Kasumi-1 (cell line): ENCODE data around the gene DSCAML1.

ENCODE experiments used
- DNase-seq, 2 experiments: peaks; one replicate each; lab custom pipeline; 2025; lab: John Stamatoyannopoulos, UW

Gene DSCAML1

DNA sequence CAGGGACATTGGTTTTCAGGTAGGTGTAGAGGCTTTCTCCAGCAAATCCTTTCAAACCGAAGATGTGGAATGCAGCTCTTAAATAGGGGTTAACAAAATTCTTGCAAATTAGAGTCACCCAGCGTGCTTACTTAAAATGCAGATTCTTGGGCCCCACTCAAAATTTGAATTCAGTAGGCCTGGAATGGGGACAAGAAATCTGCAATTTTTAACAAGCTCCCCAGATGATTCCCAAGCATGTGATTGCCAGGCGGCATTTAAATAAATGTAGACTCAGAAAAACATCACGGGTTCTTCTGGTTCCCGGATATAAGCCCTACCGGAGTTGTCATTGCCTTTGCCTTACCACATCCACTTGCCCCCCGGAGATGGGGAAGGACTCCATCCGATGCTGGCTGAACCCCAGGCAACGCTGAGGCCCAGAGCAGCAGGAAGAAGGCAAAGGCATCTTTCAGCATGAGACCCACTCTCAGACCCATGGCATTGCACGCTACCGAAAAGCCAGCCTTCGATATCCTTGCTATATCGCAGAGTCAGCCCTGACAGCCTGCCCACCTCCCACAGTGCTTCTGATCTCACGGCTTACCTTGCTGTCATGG is 134.2 kb downstream of the DSCAML1 start:
- DNase-seq: no peak

DNA sequence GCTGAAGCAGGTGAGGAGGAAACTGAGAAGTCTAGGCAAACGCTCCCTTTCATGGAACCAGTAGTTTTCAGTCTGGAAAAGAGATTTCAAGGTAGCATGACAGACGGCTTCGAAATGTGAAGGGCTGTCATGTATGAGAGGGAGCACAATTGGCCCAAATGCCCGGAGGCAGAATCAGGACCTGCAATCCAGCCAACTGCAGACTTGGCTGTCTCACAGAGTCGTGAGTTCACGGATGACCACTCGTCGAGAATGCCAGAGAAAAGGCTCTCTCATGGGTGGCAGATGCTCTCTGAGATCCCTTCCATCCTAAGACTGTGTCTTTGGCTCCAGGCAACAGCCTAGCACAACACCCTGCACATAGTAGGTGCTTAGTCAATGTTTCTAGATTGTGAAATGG is 134.8 kb downstream of the DSCAML1 start:
- DNase-seq: no peak

DNA sequence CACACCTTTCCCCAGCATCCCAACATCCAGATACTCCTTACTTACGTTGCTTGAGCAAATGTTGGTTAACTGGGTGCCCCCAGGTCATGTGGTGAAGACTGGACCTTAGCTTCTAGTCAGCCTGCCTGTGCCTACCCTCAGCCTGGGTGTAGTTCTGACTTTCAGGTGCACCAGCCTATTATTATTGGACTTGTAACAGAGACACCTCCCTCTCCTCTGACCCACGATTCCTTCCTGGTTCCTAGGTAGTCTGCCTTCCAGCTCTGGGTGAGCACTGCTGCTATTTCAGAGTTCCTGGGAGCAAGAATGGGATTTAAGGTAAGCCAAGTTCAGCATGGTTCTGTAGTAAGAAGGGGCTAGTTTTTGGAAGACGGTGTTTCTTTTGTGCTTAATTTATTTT is 138.2 kb downstream of the DSCAML1 start:
- no peak for DNase-seq

DNA sequence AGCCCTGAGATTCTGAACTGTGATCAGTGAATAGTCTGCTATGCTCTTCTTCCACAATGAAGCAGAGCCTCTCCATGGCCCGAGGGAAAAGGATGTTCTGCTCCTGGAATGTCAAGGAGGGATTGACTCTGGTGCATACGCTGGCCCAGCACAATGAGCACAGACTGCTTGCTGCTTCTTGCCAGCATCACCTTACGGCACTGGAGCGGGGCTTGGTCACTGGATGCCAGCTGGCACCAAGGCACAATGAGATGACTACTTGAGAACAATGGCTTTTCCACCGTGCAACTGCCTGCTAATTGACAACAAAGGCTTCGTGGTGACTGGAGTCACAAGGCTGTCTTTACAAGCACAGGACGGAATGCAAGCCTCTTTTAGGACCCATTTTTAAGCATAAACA is 139.2 kb downstream of the DSCAML1 start:
- no peak for DNase-seq

DNA sequence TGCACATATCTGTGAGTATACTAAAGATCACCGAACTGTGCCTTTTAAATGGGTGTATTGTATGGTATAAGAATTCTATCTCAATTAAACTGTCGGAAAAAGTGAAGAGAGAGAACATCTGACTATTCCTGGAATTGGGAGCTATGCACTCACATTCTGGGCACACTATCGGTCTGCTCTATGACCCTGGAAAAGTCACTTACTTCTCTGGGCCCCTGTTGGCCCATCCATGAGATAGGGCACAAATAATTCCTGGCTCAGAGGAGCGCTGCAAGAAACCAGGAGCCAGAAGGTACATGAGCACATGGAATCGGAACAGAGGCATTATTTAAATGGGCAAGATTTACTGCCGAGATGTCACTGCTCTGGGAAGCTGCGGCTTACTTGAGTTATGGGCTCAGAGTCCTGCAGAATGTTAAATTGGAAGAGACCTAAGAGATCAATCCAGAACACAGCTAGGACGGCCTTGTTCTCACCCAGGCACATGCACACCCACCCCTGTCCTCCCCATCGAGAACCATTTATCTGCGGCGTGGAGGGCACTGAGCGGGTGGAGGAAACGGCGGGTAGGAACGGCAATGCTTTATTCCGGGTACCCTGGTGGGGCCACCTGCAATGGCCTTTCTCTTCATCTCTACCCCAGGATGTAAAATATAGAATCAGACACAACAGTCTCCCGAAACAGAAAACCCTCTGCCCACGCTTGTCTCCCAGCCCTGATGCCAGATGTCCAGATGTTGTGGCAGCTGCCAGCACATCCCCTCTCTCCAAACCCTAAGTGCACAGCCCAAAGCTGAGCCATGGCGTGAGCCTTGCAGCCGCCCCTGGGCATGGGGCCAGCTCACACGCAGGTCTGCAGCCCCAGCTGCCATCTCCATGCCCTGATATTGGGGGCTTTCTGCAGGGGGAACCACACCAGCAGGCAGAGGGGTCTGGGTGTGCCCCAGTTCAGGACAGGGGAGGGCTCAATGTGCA is 142.4 kb downstream of the DSCAML1 start:
- DNase-seq: no peak

DNA sequence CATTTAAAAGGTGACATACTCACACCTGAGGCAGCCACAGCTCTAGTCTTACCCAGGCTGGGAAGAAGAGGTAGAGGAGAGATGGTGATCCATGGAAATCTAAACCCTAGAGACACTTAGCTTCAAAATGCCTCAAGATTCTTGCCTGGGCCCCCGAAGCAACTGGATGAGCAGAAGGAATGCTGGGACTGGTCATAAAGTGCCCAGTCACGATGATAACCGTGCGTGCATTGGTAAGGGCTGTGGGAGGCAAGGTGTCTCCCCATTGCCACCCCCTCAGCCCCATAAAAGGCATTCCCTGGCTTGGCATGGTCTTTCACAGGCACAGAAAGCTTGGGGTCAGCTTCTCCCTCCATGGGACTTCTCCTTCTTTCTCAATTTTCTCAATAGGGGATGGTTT is 144.5 kb downstream of the DSCAML1 start:
- DNase-seq: no peak

DNA sequence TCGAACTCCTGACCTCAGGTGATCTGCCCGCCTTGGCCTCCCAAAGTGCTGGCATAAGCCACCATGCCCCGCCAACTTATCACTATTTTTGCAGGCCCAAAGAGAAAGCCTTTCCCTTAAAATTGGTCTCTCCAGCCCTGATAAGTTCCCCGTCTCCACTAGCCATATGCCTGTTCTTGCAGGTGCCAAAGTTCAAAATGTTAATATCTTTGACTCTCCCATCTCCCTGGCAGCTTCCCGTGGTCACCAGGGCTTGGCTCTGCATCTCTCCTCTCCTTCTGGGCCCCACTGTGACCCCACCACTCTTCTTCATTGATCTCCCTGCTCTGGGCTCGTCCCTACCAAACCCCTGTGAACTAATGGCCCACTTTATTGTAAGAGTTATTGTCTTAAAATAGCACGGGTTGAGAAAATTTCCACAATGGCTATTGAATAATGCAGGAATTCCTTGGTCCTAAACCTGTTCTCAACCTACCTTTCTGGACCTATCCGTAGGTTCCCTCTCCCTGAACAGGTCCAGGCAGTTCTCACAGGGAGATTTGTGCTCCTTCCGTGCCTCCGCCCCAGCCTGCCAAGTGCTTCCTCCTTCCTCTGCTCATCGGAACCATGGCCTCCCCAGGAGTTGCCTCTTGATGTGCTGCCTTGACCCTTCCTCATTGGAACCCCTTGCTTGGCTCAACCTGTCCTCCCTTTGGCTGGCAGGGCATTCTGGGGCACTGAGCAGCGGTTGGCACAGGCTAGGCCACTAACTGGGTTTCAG is 147.5 kb downstream of the DSCAML1 start:
- DNase-seq: no peak

DNA sequence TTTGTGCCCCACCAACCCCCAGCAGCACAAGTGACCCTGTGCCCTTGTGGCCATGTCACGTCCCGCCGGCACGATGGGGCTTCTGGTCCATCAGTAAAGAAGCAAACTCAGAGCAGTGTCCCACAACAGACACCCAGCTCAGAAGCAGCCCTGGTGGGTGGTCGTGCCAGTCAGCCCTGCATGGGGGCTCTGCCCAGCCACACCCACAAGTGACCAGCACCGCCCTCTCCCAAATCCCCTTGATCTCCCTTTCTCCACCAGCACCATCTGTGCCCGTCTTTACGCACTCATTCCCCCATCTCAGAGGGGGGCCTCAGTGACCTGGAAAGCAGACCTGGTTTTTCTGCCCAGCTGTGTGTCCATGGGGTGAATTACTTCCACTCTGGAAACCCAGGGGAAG is 149.1 kb downstream of the DSCAML1 start:
- no peak for DNase-seq

DNA sequence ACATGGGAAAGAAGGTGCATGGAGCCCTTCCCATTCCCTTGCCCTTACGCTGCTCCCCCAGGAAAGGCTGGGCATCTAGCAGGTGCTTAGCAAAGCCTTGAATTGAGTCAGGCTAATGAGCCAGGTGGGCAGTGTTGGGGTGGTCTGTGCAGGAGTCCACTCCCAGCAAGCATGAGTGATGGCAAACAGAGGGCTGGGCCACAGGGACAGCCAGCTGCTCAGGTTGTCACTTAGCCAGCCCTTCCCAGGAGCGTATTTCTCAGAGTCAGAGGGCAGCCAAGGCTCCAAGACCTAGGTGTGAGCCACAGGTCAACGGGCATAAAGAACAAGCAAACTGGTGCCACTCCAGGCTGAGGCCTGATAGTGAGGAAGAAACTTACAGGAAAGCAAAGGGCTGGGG is 149.8 kb downstream of the DSCAML1 start:
- no peak for DNase-seq

DNA sequence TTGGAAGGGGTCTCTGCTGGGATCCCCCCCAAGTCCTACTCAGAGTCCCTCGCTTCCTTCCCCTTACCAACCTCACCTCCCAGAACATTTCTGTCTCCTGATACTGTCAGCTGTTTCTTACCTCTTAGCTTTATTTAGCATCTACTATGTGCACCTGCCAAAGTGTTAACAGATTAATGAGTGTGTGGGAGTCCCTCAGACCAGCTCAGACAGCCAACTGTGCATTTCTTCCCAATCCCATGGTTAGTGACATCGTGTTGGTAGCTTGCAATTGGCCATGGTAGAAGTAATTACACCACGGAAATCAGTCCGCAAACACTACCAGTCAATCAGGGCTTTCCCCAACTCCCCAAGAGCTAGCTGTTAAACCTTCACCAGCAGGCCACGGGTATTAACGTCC is 150.6 kb downstream of the DSCAML1 start:
- no peak for DNase-seq

DNA sequence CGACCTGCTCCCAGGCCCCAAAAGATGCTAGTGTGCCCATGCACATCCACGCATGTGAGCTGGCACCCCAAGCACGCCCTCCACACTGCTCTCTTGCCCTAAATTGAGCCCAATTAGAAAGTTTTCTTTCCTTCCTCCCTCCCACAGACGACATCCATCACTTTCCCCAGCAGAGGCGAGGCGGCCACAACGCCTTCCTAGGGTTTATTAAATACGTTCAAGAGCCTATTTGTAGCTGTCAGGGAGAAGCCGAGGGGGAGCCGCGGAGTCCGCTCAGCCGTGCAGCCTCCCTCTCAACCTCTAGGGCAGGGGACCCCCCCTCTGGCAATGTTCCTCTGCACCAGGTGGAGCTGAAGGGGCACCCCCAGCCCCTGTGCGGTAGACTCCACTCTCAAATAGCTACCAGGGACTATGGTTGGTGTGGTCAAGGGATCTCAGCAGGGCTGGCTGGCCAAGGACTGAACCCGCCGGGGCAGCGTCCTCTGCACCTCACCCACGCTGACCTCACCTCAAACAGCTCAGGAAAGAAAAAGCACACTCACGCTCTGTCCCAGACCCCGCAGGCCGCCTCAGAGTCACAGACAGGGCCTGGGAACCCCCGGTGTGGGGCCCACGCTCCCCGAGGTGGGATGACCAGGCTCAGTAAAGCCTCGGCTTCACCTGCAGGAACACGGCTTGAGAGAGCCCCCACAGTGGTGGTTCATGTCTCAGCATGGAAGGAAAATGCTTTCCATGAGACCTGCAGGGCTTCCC is 152.4 kb downstream of the DSCAML1 start:
- DNase-seq: no peak

DNA sequence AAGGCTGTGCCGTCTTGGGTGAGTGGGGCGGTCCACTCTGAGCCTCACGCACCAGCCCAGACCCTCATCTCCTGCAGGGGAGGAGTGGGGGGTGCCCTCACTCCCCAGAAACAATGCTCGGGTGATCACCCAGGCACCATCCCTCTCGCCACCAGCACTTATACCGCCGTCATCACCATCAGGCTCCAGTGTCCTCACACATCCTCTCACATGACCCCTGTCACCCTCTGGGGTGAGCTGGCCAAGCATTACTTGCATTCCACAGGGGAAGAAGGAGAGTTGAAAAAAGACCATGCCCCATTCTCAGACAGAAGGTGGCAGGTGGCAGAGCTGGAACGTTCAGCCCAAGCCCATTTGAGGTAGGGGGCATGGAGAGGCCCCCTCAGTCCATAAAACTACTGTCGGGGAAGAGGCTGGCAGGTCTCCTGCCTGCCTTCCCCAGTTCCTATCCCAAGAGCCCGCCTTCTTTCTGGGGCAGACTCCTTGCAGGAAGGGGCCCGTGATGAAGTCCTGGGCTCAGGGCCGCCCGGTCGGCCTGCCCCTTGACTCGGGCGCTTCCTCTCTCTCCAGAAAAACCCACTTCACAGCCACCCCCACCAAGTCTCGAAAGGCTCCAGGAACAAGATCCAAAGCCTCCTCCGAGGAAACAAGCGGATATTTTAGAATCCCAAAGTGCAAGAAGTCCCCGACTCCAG is 153.3 kb downstream of the DSCAML1 start:
- no peak for DNase-seq

DNA sequence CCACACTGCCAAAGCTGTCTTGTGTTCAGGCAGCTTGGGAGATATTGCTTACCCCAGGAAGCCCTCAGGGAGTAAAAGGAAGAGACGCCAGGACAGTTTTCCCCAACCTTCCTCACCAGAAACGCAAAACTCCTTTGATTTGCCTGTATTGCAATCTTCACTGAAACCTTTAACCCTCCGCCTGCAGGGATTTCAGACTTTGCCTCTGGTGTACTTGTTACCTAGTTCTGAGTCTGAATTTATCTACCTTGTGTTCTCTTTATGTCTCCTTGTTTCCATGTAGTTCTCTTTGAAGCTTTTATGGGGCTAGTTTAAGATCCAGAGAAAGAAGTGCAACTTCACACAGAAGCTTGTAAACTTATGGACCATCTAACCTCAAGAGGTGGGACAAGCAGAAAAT is 154.2 kb downstream of the DSCAML1 start:
- DNase-seq: no peak

DNA sequence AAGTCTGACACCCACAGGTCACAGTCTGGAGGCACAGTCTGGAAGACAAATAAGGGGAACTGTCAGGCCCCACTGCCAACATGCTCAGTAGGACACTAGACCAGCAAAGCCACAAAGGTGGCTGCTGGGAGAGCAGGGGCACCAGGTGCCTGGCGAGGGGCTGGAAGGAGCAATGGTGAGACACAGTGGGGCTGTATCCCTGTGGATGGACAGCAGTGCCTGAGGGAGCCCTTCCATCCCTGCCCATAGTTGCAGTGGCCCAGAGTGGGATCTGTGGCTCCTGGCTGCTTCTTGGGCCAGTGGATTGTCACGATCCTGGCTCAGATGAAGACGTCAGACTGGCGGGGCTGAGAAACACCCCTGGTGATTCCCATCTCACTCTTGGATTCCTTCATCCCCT is 154.6 kb downstream of the DSCAML1 start:
- DNase-seq: no peak

DNA sequence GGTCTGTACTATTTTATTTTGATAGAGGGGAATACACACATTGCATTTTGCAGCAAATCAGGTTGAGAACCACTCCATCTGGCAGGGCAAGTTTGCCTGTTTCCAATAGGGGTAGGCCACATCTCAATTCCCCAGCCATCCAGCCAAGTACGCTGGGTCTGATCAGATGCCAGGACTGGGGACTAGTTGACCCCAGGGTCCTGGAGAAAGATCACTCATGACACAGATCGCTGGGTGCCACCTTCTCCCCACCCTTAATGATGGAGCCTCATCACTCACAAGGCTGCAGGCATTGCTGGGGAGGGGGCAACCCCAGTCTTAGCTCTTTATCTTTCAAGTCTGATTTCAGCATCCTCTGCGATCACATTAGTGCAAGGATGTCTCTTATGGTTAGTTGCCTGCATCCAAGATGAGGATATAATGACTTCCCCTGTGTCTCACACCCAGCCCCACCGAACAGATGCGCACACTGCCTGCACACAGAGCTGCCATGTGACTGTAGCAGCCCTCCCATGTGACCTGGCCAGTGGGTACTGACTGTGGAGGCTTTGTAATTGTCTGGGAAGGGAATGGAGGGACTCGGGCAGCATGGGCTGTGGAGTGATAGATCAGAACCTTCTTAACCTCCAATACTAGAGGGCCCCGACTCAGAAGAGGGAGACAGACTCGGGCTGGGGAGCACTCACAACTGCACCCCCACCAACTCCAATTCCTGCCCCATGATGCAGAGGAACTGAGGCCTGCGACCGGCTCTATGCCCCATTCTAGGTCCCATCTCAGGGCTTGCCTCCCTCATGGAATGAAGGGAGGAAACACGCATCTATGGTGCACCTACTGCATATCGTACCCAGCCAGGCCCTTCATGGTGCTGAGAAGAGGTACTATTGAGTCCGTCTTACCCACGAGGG is 155.8 kb downstream of the DSCAML1 start:
- no peak for DNase-seq

DNA sequence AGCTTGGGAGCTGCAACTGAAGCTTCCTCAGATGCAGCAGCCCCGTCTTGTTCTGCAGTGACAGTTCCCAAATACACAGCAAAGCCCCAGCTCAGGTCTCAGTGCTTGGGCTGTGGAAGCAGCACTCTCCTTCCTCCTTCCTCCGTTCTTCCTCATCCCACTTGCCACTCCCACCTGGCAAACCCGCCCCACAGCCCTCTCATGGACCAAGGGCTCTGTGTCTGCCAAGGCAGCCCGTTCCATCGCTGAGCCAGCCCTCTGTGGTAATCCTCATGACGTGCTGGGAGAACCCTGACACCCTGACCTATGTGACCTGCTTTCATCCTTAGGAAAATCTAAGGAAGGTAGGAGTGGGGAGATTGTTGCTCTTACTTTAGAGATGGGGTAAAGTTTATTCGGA is 157.0 kb downstream of the DSCAML1 start:
- DNase-seq: no peak

DNA sequence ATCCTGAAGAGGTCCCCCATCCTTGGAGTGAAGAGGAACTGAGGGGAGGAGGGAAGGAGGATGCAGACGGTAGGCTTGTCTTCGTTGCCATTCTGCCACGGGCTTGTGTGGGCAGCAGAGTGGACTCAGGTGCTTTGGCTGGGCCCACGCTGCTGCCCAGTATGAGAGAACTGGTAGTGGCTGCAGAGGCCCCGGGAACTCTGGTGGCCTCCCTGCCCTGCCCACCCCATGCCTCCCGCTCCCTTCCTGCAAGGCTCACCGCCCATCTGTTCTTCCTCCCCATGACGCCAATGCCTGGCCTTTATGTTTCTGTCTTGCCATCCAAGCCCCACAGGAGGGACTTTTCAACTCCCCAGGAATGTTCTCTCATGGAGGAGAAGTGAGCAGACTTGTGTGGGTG is 157.4 kb downstream of the DSCAML1 start:
- no peak for DNase-seq

DNA sequence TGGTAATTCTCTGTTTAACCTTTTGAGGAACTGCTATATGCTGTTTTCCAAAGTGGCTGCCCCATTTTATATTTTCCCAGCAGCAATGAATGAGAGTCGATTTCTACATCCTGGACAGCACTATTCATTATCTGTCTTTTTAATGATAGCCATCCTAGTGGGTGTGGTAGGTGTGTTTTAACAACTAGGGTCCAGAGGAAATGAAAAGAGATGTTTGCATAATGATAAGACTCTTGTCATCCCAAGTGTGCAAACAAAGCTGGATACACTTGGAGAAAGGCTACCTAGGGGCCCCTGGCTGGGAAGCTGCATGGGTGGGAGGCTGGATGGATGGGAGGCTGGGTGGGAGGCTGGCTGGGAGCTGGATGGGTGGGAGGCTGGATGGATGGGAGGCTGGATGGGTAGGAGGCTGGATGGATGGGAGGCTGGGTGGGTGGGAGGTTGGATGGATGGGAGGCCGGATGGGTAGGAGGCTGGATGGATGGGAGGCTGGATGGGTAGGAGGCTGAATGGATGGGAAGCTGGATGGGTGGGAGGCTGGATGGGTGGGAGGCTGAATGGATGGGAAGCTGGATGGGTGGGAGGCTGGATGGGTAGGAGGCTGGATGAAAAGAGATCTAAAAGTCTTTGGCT is 158.0 kb downstream of the DSCAML1 start:
- no peak for DNase-seq

DNA sequence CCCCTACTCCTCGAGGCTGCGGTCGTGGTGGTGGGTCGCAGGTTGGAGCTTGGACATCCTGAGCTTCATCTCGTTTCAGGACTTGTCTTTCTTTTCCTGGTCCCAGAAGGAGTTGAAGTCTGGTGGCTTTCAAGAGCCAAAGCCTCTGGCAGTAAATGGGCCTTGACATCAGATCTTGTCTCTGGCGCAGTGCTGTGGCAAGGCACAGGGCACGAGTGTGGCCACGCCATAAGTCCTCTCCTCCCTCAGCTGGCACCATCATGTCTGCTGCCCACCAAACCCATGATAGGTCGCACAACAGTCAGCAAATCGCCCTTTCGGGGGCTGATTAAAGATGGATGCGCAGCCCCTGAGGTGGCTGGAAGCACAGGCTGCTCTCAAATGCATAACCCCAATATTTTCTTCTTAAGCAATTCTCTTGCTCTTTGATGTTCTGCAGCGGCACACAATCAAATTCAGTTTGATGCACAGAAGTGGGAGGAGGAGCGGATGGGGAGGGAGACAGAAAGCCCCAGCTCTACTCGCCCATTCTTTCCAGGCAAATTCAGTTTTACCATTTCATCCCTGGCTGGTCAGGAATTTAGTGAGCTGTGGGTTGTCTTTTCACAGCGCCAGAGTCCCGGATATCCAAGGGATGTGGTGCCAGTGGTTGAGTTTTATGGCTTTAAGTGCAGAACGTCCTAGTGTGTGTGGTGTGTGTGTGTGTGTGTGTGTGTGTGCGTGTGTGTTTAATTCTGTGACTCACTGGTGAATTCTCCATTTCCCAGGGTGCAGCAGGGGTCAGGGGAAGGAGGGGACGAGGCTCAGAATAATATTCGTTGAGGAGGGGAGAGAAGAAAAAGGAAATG is 162.0 kb downstream of the DSCAML1 start:
- DNase-seq: no peak
